ENCODE measurements around the gene FAM167B. TPM values are rescaled to one million over a fixed set of nuclear protein-coding genes. Genes with fewer than 3 reads are reported as not detected.

Gene FAM167B
- total and polyA plus RNA-seq, 4 donors: 0.47 to 9.2 (median 3.8) TPM

- H3K27ac ChIP-seq (ENCODE audit: low read depth in 1 of 2, low read length in 2 of 2): peak overlapping the region; percentile 64 to 68
- no peaks in the 10 kb centered on the region for H3K9me3 ChIP-seq (ENCODE audit: control insufficient read depth in 4 of 4, low read length in 3 of 4)
- H3K27me3 ChIP-seq (ENCODE audit: control insufficient read depth in 4 of 4, insufficient read depth in 4 of 4, low read length in 3 of 4): no peaks in the 10 kb centered on the region
- H3K4me1 ChIP-seq (ENCODE audit: control insufficient read depth in 4 of 4, insufficient read depth in 4 of 4, low read length in 3 of 4): peaks cover 4 to 18% (median 11%) of the 10 kb centered on the region in 4 donors
- H3K36me3 ChIP-seq (ENCODE audit: control insufficient read depth in 4 of 4, insufficient read depth in 3 of 4, low read depth in 1 of 4, low read length in 3 of 4): no peaks in the 10 kb centered on the region
- peak; percentile 63 for DNase-seq (ENCODE audit: low spot score)
- 55% methylated on average over 9 of the region's 9 CpGs for WGBS
- no peak overlapping the region for H3K4me3 ChIP-seq (ENCODE audit: low read depth in 1 of 3, low read length in 3 of 3)
- TF ChIP-seq TAF1 (conservative IDR thresholded peaks at IDR 0.05): no peak
- peak in 1 of 2 donors; percentile 15 for TF ChIP-seq RAD21 (IDR thresholded peaks at IDR 0.05)
- TF ChIP-seq ATF3 (IDR thresholded peaks at IDR 0.05): no peak
- no peak for TF ChIP-seq FOXA1 (IDR thresholded peaks at IDR 0.05)
- TF ChIP-seq EGR1 (IDR thresholded peaks at IDR 0.05; ENCODE audit: low read depth in 2 of 2): no peak
- peak; percentile 48 to 65 for TF ChIP-seq HNF4A (conservative IDR thresholded peaks at IDR 0.05)
- peak; percentile 83 for TF ChIP-seq NR2F2 (IDR thresholded peaks at IDR 0.05)
- no peak for TF ChIP-seq YY1 (IDR thresholded peaks at IDR 0.05)
- TF ChIP-seq SP1 (IDR thresholded peaks at IDR 0.05): peak; percentile 60
- TF ChIP-seq, protein P1, sequence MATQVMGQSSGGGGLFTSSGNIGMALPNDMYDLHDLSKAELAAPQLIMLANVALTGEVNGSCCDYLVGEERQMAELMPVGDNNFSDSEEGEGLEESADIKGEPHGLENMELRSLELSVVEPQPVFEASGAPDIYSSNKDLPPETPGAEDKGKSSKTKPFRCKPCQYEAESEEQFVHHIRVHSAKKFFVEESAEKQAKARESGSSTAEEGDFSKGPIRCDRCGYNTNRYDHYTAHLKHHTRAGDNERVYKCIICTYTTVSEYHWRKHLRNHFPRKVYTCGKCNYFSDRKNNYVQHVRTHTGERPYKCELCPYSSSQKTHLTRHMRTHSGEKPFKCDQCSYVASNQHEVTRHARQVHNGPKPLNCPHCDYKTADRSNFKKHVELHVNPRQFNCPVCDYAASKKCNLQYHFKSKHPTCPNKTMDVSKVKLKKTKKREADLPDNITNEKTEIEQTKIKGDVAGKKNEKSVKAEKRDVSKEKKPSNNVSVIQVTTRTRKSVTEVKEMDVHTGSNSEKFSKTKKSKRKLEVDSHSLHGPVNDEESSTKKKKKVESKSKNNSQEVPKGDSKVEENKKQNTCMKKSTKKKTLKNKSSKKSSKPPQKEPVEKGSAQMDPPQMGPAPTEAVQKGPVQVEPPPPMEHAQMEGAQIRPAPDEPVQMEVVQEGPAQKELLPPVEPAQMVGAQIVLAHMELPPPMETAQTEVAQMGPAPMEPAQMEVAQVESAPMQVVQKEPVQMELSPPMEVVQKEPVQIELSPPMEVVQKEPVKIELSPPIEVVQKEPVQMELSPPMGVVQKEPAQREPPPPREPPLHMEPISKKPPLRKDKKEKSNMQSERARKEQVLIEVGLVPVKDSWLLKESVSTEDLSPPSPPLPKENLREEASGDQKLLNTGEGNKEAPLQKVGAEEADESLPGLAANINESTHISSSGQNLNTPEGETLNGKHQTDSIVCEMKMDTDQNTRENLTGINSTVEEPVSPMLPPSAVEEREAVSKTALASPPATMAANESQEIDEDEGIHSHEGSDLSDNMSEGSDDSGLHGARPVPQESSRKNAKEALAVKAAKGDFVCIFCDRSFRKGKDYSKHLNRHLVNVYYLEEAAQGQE (IDR thresholded peaks at IDR 0.05): peak; percentile 37
- TF ChIP-seq RXRA (IDR thresholded peaks at IDR 0.05): peak; percentile 80 to 91
- TF ChIP-seq HNF4G (IDR thresholded peaks at IDR 0.05): no peak
- H3K9ac ChIP-seq (ENCODE audit: low read depth in 1 of 2, low read length in 2 of 2): peak overlapping the region in 1 of 2 donors; percentile 77
These were observed 3.0 kb downstream of the FAM167B start for GRCh38 chr1:32249831-32250525.

- H3K4me1 ChIP-seq (ENCODE audit: control insufficient read depth in 4 of 4, insufficient read depth in 4 of 4, low read length in 3 of 4): peaks cover 11 to 25% (median 12%) of the 10 kb centered on the region in 4 donors
- no peak for DNase-seq (ENCODE audit: low spot score)
- TF ChIP-seq, protein P2, sequence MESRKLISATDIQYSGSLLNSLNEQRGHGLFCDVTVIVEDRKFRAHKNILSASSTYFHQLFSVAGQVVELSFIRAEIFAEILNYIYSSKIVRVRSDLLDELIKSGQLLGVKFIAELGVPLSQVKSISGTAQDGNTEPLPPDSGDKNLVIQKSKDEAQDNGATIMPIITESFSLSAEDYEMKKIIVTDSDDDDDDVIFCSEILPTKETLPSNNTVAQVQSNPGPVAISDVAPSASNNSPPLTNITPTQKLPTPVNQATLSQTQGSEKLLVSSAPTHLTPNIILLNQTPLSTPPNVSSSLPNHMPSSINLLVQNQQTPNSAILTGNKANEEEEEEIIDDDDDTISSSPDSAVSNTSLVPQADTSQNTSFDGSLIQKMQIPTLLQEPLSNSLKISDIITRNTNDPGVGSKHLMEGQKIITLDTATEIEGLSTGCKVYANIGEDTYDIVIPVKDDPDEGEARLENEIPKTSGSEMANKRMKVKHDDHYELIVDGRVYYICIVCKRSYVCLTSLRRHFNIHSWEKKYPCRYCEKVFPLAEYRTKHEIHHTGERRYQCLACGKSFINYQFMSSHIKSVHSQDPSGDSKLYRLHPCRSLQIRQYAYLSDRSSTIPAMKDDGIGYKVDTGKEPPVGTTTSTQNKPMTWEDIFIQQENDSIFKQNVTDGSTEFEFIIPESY (IDR thresholded peaks at IDR 0.05): no peak
- TF ChIP-seq FOXA1 (IDR thresholded peaks at IDR 0.05) (no peak), RXRA (IDR thresholded peaks at IDR 0.05) (no peak), HNF4G (IDR thresholded peaks at IDR 0.05) (no peak), RAD21 (IDR thresholded peaks at IDR 0.05) (no peak), FOXA2 (IDR thresholded peaks at IDR 0.05) (no peak), MAX (IDR thresholded peaks at IDR 0.05) (no peak), SP1 (IDR thresholded peaks at IDR 0.05) (no peak), ATF3 (IDR thresholded peaks at IDR 0.05) (no peak), HNF4A (conservative IDR thresholded peaks at IDR 0.05) (no peak), JUND (IDR thresholded peaks at IDR 0.05) (no peak), YY1 (IDR thresholded peaks at IDR 0.05) (no peak), NR2F2 (IDR thresholded peaks at IDR 0.05) (no peak), EGR1 (IDR thresholded peaks at IDR 0.05; ENCODE audit: low read depth in 2 of 2) (no peak)
- TF ChIP-seq, protein P1 (IDR thresholded peaks at IDR 0.05): no peak
- TF ChIP-seq, protein P3, sequence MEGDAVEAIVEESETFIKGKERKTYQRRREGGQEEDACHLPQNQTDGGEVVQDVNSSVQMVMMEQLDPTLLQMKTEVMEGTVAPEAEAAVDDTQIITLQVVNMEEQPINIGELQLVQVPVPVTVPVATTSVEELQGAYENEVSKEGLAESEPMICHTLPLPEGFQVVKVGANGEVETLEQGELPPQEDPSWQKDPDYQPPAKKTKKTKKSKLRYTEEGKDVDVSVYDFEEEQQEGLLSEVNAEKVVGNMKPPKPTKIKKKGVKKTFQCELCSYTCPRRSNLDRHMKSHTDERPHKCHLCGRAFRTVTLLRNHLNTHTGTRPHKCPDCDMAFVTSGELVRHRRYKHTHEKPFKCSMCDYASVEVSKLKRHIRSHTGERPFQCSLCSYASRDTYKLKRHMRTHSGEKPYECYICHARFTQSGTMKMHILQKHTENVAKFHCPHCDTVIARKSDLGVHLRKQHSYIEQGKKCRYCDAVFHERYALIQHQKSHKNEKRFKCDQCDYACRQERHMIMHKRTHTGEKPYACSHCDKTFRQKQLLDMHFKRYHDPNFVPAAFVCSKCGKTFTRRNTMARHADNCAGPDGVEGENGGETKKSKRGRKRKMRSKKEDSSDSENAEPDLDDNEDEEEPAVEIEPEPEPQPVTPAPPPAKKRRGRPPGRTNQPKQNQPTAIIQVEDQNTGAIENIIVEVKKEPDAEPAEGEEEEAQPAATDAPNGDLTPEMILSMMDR (IDR thresholded peaks at IDR 0.05; ENCODE audit: low read depth, low read length, missing input control): no peak
These were observed 4.1 kb downstream of the FAM167B start, which contains the start of gene LCK for GRCh38 chr1:32250893-32251716. LCK (plus strand) TSS chr1:32251265; CDS start chr1:32274330, 23,065 bp downstream.

More at GRCh38 chr1:32250893-32251716, 4.1 kb downstream of the FAM167B start, which contains the start of gene LCK:
- Histone ChIP-seq H3K27ac (ENCODE audit: low read depth in 1 of 2, low read length in 2 of 2) (peak within 1 kb of the TSS; percentile 64 to 68), H3K4me3 (ENCODE audit: low read depth in 1 of 3, low read length in 3 of 3) (peak within 1 kb of the TSS in 1 of 3 donors; percentile 7), H3K9ac (ENCODE audit: low read depth in 1 of 2, low read length in 2 of 2) (peak within 1 kb of the TSS in 1 of 2 donors; percentile 77), H3K36me3 (ENCODE audit: control insufficient read depth in 4 of 4, insufficient read depth in 3 of 4, low read depth in 1 of 4, low read length in 3 of 4) (no peaks in the 10 kb centered on the region), H3K27me3 (ENCODE audit: control insufficient read depth in 4 of 4, insufficient read depth in 4 of 4, low read length in 3 of 4) (no peaks in the 10 kb centered on the region), H3K9me3 (ENCODE audit: control insufficient read depth in 4 of 4, low read length in 3 of 4) (no peaks in the 10 kb centered on the region)
- 80% methylated on average over 25 of the region's 25 CpGs for WGBS
